Measurements from ENCODE around the gene AGAP1.

The AGAP1 gene

DNA sequence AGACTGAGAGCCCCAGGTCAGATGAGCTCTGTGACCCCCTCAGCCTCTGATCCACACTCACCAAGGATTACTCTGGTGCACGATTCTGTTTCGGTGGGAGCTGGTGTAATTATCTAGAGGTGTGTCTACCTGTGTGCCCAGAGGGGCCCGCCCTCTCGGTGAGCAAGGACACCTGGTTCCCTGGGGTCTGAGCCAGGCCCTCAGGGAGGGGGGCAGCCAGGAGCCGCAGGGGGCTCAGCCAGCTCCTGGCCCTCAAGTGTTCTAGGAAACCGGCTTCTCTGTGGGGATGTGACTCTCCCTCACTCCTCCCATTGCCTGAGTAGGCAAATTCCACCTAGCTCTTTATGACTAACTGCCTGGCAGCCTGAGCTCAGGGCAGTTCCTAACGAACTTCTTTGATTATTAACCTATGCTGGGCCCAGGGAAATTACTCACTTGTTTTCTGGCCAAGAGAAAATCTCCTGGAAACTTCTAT lies 17.4 kb downstream of the AGAP1 start:
- DNase-seq = no peak

DNA sequence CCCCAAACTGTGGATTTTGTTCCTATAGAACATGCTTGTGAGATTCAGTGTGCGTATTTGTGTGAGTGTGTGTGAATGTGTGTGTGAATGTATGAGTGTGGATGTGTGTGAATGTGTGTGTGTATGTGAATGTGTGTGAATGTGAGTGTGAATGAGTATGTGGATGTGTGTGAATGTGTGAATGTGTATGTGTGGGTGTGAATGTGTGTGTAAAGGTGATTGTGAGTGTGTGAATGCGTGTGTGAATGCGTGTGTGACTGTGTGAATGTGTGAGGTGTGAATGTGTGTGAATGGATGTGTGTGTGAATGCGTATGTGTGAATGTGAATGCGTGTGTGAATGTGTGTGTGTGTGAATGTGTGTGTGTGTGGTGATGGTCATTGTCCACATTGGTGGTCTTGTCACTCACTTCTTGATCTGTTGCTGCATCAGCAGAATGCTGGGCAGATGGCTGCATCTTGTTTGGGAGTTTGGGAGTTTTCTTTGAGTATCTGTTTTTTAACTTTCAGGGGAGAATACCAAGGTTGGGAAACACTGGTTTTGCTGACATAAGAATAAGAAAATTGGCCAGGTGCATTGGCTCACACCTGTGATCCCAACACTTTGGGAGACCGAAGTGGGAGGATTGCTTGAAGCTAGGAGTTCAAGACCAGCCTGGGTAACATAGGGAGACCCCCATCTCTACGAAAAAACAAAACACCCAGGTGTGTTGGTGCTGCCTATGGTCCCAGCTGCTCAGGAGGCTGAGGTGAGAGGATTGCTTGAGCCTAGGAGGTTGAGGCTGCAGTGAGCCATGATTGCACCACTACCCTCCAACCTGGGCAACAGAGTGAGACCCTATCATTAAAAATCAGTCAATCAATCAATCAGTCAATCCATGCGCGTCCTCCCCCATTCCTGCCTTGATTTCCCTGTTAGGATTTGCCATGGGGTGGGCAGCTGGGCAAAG lies 18.2 kb downstream of the AGAP1 start:
- DNase-seq = no peak

DNA sequence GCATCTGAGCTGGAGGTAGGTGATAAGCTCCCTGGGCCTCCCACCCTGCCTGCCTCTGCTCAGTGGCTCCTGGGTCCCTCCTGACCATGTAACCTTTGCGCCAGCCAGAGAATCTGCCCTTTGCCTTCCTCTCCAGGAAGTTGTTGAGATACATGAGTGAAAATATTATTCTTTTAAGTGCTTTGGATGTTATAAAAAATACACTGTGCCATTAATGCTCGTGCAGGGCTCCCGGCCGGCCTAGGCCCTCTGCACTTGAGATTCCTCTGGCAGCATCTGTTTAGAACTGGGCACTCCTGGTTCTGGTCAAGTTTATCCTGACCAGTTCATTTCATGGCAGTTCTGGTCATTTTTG lies 18.8 kb downstream of the AGAP1 start:
- DNase-seq = no peak

DNA sequence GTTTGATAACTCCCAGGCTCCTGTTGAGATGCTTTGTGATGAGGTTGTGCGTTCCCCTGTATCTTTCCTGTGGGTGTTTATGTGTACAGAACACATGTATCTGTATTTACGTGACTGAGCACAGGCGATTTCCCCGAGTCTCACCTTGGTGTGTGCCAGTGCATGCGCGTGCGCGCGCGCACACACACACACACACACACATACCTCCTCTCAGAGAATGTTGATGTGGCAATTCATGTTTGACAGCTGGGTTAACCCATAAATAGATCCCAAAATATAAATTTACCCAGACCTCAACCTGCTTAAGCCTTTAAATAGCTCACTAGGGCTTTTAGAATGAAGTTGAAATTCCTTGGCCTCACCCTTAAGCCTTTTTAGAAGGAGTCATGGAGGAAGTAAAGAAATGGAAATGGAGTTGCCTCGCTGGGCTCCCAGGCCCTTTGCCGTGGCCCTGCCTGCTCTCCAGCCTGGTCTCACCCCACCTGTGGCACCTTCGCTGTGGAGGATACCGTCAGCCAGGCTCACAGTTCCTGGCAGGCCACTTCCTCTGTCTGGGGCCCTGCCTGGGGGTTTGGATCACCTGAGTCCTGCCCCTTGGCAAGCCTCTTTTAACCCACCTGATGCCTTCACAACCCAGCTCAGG lies 20.3 kb downstream of the AGAP1 start:
- no peak for DNase-seq

DNA sequence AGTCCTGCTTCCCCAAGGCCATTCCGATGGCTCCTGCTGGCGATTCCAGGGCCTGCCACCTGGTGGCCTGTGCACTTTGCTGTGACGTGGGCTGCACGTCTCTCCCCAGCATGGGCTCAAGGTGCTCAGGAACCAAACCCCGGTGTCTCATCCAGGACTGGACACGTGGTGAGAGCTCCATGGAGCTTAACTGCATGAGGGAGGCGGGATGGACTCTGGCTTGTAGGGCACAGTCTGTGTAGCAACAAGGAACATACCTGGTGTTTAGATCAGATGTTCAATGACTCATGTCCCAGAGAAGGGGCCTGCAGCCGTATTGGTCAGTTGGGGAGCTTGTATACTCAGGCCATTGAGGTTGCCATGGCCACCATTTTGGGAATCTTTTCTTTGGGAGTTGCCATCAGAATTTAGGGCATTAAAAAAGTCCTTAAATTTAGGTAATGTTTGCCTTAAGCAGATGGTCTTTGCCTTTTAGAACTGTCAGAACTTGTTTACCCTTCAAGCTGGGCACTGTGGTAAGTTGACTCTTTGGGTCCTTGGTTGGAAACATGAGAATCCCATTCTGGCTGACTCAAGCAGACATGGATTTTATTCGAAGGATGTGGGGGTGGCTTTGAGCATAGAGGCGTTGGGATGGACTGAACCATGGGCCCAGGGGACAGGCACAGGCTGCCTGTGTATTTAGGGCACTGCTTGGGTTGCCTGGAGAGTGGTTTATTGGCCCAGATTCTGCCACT lies 21.0 kb downstream of the AGAP1 start:
- DNase-seq = no peak

DNA sequence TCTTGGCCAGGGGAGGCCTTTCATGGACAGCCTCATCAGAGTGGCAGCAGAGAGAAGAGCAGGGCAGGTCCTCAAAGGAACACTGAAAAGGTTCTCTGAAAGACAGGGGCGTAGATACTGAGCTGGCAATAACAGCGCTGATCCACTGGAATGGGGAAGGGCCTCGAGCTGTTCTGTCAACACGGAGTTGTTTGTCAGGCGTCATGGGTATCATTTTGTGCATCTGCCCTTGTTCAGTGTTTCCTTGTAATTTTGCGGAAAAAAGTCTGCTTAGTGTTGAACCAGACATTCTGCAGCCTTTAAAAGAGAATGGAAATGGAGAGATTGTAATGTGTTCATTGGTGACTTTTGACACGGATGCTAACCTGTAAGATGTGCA lies 21.5 kb downstream of the AGAP1 start:
- no peak for DNase-seq

DNA sequence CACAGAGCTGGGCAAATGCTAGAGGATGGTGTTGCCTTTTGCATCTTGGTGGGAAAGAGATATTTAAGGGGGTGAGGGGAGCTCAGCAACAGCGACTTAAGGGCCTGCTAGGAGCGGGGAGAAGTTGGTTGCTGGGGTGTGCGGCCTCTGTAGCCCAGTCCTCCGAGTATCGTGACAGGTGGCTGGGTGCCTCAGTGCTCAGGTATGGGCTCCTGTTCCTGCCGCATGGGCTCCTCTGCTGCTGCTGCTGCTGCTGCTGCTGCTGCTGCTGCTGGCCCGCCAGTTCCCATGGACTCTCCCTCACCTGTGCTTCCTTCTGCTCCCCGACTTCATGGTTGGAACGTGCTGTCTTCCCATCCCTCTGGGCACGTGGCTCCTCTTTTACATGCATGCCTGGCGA lies 22.0 kb downstream of the AGAP1 start:
- DNase-seq = no peak

DNA sequence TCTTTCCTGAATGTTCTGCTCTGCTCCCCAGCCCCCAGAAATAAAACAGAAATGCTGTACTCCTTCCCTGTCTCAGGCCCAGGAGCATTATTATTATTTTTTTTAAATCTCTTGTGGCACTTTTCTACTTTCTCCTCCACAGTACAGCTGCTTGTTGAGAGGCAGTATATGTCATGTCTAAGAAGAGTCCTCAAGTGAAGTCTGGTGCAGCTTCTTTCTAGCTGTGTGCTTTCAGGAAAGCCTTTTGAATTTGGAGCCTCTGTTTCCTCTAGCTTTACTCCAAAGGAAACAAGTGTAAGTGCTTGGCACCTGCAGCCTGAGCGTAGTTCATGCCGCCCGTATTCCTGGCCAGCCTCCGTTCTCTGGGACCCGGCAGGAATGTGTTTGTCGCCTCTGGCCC lies 22.4 kb downstream of the AGAP1 start:
- DNase-seq = no peak

DNA sequence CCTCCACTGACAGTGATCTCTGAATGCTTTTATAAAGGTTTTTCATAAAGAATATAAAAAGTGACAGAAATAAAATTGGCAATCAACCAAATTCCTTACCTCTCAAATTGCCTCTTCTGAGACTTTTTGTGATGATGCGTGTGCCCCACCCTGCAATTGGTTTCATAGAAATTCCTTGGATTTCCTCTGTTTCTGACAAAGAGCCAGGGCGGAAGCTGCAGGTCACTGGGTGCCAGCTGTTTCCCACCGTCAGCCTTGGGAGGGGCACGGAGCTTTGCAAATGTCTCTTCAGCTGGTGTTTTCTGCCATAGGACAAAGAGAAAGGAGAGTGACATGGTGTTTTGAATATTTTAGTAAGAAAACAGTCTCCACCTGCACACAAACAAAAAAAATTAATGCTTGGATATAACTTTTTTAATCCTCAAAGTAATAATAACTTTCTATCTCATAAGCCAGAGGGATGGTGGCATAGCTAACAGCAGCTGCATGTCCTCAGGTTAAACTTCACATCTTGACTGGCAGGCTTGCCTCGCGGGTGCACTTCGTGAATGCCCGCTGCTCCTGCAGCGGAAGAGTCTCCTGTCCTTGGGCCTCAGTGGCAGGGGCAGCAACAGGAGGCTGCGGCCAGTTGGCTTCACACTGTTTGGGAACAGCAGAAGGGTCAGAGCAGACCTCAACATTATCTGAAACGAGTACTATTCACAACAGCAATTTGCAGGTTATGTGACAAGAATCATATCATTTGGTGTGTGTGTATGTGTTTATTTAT lies 24.7 kb downstream of the AGAP1 start:
- DNase-seq = no peak

DNA sequence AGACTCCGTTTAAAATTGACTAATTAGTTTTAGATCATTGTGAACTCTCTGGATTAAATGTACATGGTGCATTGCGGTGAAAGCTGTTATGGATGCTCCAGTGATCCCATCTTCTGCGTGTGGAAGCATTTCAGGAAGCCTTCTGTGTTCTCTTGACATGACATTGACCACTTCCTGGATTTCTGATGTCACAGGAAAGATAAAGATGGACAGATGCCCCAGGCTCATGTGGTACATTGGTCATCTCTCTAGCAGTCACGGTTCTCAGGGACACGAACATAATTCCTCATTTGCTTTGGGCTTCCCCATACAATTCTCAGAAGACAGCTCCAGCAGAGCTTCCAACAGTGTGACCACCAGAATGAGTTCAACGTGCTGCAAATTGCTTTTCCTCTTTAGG lies 26.9 kb downstream of the AGAP1 start:
- no peak for DNase-seq

DNA sequence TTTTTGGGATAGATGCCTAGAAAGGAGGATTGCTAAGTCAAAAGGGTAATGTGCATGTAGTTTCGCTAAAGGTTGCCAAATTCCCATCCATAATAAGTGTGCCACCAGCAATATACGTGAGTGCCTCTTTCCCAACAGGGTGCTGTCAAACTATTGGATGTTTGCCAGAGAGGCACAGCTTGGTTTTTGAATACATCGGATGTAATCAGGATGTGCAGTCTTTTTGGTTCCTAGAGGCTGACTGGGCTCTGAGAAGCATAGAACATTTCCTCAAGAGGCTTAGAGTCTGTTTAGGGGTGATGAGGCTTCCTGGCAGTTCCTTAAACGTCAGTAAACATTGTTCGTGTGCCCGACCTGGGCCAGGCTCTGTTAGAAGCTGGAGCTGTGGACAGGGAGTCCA lies 28.0 kb downstream of the AGAP1 start:
- DNase-seq = no peak

DNA sequence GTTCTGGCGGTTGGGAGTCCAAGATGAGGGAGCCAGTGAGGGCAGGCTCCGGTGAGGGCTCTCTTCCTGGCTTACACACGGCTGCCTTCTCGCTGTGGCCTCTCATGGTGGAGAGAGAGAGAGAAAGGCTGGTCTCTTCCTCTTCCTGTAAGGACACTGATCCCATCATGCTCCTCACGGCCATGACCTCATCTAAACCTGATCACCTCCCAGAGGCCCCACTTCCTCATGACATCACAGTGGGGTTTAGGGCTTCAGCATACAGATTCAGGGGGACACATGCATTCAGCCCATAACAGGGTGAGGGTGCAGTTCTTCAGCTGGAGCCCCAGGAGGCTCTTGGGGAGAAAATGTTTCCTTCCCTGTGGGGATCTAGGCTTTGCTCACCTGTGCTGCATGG lies 29.2 kb downstream of the AGAP1 start:
- DNase-seq = no peak

DNA sequence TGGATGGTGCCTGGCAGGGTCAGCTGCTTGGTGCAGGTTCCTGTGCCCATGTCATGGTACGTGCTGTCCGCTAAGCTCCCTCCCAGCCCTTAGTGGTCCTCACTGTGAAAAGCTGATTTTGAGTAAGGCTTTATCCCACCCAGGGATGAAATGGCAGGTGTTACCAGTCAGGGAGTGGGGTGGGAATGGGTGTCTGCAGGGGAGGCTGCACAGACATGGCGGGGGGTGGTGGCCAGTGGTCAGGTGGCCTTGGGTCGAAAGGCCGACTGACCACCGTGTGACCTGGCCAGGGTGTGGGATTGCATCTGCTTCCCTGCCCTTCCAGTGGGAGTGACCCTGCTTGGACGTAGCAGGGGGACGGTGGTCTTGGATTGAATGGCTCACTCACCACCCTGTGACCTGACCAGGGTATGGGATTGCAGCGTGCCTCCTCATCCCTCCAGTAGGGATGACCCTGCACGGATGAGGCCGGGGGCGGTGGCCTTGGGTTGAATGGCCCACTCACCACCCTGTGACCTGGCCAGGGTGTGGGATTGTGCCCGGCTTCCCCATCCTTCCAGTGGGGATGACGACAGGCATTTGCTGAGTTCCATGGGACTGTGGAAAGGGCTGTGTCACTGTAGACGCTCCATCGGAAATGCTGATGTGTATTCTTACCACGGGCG lies 29.8 kb downstream of the AGAP1 start:
- no peak for DNase-seq

DNA sequence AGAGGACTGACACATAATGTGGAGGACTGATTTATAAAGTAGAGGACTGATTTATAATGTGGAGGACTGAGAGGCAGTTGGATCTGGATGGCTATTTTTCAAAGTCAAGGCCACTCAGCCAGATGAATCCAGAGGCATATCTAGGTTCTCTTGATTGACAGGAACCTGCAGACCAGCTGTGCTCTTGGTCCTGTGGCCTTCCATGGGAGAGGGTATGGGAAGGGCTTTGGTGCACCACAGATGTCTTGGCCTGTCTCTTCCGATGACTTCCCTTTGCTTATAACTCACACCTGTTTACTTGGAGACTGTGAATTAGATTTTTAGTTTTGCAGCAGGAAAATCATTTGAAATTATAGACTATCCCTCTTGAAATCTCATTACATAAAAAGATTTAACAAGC lies 32.3 kb downstream of the AGAP1 start:
- no peak for DNase-seq

DNA sequence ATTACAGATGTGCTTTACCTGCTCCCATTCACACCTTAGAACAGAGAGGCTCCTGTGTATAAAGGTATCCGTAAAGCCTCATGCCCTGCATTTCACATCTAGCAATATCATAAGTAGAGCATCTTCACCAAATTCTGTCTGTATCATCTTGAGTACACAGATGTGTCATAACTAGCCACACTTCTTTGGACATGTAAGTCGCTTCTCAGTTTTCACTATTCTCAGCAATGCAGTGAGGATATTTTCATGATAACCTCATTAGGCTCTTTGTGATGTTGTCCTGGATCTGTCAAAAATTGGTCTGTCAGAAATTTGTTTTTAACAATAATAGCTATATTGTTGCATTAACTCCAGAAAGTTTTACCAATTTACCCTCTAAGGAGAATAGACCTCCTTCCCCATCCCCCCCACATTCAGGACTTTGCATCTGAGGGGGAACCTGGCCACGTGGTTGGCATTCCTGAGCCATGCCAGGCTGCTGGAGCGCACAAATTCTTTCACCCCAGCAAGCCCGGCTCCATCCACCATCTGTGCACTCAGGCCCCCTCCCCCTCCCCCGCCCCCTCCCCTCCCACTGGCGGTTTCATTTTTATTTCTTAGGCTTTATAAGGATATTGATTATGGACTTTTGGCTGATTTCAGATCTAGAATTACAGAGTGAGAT lies 34.1 kb downstream of the AGAP1 start:
- no peak for DNase-seq

DNA sequence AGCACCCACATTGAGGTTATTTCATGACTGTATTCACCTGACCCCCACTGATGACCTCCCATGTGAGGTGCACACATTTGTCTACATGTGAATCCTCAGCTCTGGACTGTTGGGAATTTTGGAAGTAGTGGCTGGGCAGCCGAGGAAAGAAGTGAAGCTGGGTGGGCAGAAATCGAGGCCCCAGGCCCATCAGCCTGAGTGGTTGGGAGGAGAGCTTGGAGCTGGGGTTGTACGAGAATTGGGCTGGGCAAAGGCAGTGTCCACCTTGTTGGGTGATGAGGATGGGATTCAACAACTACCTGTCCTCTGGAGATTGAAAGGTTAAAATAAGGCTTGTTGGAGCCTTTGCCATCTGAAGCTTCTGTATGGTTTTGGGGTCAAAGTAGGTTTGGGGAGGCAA lies 35.8 kb downstream of the AGAP1 start:
- no peak for DNase-seq

DNA sequence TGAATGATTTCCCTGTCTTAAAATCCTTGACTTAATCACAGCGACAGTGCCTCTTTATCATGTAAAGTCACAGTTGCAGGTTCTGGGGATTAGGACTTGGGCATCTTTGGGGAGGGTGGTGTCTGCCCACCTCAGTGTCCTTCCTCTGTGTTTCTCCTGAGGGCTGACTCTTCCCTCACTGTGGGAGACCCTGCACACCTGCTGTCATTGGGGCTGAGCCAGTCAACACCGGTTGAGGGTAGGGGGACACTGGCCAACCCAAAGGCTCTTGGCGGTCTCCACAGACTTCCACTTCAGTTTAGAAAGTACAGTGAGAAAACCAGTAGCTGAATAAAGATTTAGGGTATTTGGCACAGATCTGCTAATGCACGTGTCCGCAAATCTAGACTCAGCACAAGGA lies 36.9 kb downstream of the AGAP1 start:
- DNase-seq = no peak

DNA sequence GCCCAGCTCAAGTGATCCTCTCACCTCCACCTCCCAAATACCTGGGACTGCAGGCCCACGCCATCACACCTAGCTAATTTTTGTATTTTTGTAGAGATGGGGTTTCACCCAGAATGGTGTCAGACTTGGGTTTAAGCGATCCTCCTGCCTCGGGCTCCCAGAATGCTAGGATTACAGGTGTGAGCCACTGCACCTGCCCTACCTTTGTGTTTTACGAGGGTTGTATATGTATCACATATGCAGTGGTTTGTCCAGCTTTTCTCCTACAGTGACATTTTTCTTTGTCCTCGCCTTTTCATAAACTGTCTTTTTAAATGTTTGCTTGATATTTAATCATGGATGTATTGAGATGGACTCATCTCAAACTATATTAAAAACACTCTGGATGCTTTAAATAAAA lies 38.5 kb downstream of the AGAP1 start:
- no peak for DNase-seq

DNA sequence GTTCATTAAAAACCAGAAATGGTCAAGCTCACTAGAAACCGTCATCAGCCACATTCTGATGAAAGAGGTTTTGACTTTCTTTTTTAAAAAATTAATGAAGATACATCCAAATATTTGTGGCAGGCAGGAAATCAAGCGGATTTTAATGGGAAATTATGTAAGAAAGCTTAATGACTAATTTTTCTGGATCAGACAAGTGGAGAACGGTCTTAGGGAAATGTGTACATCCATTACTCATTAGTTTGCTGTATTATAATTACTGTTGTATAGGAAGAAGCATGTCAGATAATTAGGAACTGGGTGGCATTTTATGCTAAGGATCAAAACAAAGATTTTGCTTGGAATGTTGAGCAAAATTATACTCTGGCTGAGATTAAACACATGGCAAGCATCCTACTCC lies 39.4 kb downstream of the AGAP1 start:
- DNase-seq = no peak

DNA sequence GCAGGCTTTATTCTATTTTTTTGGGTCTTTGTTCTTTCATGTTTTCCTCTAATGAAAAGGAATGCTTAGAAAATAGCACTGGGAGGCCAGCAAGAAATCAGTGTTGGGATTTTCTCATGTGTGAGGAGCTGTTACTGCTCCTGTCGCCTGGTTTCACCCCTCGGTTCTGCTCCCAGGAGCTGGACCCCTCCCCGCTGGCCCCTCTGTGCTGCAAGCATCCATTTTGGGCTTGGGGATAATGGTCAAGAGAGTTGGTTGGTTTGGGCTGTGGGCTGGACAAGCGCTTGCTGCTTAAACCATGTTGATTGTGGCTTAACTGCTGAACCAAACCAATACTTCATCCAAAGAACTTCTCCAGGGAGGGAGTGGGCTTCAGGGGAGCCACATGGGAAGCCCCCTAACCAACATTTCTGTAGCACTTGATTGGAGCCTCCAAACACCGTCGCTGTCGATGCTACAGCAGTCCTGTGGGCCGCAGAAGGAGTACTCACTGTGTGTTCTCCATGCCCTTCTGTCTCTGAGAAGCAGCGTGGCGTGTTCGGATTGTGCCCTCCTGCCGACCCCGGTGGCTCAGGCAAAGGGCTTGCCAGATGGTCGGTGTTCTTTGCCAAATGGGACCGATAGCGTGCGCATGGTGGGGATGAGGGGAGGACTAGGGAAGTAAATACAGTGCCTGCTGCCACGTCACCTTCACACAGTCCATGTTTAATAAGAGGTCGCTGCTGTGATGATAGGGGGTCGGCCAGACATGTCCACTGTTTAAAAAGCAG lies 40.0 kb downstream of the AGAP1 start:
- DNase-seq = no peak

Measured in Kasumi-1 (cell line).